ENCODE results near the gene HFE. TPM values are rescaled to one million over a fixed set of nuclear protein-coding genes. Genes with fewer than 3 reads are reported as not detected.

The HFE gene
- polyA plus RNA-seq, 3 donors: 13.5 to 16.1 (median 14.1) TPM

GRCh38 chr6:26086211-26086610, 1.0 kb upstream of the HFE start:
- Histone ChIP-seq H3K27me3 (ENCODE audit: control insufficient read depth in 2 of 2, insufficient read depth in 2 of 2, low read length in 2 of 2) (no peaks in the 10 kb centered on the region), H4K20me1 (ENCODE audit: insufficient read depth, low read length) (no peaks in the 10 kb centered on the region), H3K36me3 (replicated peaks in 1 of 2; ENCODE audit: control insufficient read depth in 1 of 2, insufficient read depth in 2 of 2, low read length in 2 of 2) (no peaks in the 10 kb centered on the region), H3K9ac (ENCODE audit: insufficient read depth, low read length, poor library complexity, severe bottlenecking) (no peak overlapping the region), H3K4me3 (replicated peaks in 1 of 3; ENCODE audit: low read depth in 2 of 3, low read length in 3 of 3) (no peak overlapping the region), H3K4me1 (ENCODE audit: control insufficient read depth in 1 of 2, insufficient read depth in 2 of 2, low read length in 2 of 2) (peaks cover 20 to 37% of the 10 kb centered on the region in 2 donors), H3K79me2 (ENCODE audit: insufficient read depth, low read length) (no peaks in the 10 kb centered on the region), H3K9me3 (replicated peaks in 1 of 2; ENCODE audit: control insufficient read depth in 1 of 2, insufficient read depth in 1 of 2, low read length in 2 of 2) (peaks cover 12 to 15% of the 10 kb centered on the region in 2 donors), H3K27ac (ENCODE audit: low read depth in 1 of 2, low read length in 2 of 2) (no peak overlapping the region), H3K4me2 (replicated peaks; ENCODE audit: extremely low read depth, low read length, poor library complexity, severe bottlenecking) (no peak overlapping the region), H2AFZ (ENCODE audit: insufficient read depth, low read depth, low read length, poor library complexity, severe bottlenecking) (no peak overlapping the region)
- DNase-seq: no peak
- TF ChIP-seq, protein P1, sequence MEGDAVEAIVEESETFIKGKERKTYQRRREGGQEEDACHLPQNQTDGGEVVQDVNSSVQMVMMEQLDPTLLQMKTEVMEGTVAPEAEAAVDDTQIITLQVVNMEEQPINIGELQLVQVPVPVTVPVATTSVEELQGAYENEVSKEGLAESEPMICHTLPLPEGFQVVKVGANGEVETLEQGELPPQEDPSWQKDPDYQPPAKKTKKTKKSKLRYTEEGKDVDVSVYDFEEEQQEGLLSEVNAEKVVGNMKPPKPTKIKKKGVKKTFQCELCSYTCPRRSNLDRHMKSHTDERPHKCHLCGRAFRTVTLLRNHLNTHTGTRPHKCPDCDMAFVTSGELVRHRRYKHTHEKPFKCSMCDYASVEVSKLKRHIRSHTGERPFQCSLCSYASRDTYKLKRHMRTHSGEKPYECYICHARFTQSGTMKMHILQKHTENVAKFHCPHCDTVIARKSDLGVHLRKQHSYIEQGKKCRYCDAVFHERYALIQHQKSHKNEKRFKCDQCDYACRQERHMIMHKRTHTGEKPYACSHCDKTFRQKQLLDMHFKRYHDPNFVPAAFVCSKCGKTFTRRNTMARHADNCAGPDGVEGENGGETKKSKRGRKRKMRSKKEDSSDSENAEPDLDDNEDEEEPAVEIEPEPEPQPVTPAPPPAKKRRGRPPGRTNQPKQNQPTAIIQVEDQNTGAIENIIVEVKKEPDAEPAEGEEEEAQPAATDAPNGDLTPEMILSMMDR (IDR thresholded peaks at IDR 0.05): no peak
- no peak overlapping the region for H3K27ac Mint-ChIP-seq
- no CpG with 5 or more reads among the region's 3 CpGs for WGBS (ENCODE audit: insufficient coverage)
- peaks cover 37% of the 10 kb centered on the region for H3K4me1 Mint-ChIP-seq
- intact Hi-C loops (cut with micrococcal nuclease): no loop called here
- peaks cover 0 to 8% (median 7%) of the 10 kb centered on the region in 3 donors for H3K27me3 Mint-ChIP-seq (ENCODE audit: low read depth in 3 of 3)
- peaks cover 19 to 20% (median 20%) of the 10 kb centered on the region in 7 donors for H3K9me3 Mint-ChIP-seq
- H3K36me3 Mint-ChIP-seq: peaks cover 9 to 13% of the 10 kb centered on the region in 2 donors
- H3K4me3 Mint-ChIP-seq: no peak overlapping the region

- H3K27me3 Mint-ChIP-seq (ENCODE audit: low read depth in 3 of 3): peaks cover 0 to 8% (median 7%) of the 10 kb centered on the region in 3 donors
- Histone ChIP-seq H4K20me1 (ENCODE audit: insufficient read depth, low read length) (no peaks in the 10 kb centered on the region), H3K4me2 (replicated peaks; ENCODE audit: extremely low read depth, low read length, poor library complexity, severe bottlenecking) (peak overlapping the region; percentile 78), H3K9ac (ENCODE audit: insufficient read depth, low read length, poor library complexity, severe bottlenecking) (no peak overlapping the region), H3K27ac (ENCODE audit: low read depth in 1 of 2, low read length in 2 of 2) (peak overlapping the region in 1 of 2 donors; percentile 85), H2AFZ (ENCODE audit: insufficient read depth, low read depth, low read length, poor library complexity, severe bottlenecking) (peak overlapping the region; percentile 95), H3K9me3 (replicated peaks in 1 of 2; ENCODE audit: control insufficient read depth in 1 of 2, insufficient read depth in 1 of 2, low read length in 2 of 2) (peaks cover 0 to 4% of the 10 kb centered on the region in 2 donors), H3K36me3 (replicated peaks in 1 of 2; ENCODE audit: control insufficient read depth in 1 of 2, insufficient read depth in 2 of 2, low read length in 2 of 2) (no peaks in the 10 kb centered on the region), H3K79me2 (ENCODE audit: insufficient read depth, low read length) (no peaks in the 10 kb centered on the region), H3K4me1 (ENCODE audit: control insufficient read depth in 1 of 2, insufficient read depth in 2 of 2, low read length in 2 of 2) (peaks cover 37 to 58% of the 10 kb centered on the region in 2 donors), H3K4me3 (replicated peaks in 1 of 3; ENCODE audit: low read depth in 2 of 3, low read length in 3 of 3) (peak overlapping the region in 1 of 3 experiments; percentile 91), H3K27me3 (ENCODE audit: control insufficient read depth in 2 of 2, insufficient read depth in 2 of 2, low read length in 2 of 2) (no peaks in the 10 kb centered on the region)
- peaks cover 15 to 20% of the 10 kb centered on the region in 2 donors for H3K36me3 Mint-ChIP-seq
- WGBS (ENCODE audit: insufficient coverage): 96% methylated on average over 3 of the region's 5 CpGs
- TF ChIP-seq, protein P1 (IDR thresholded peaks at IDR 0.05): no peak
- H3K27ac Mint-ChIP-seq: peak overlapping the region in 5 of 7 donors; percentile 5 to 88 (median 85)
- H3K4me1 Mint-ChIP-seq: peaks cover 55% of the 10 kb centered on the region
- H3K4me3 Mint-ChIP-seq: peak overlapping the region; percentile 90 to 91
- no peak for DNase-seq
- intact Hi-C loops (cut with micrococcal nuclease): no loop called here
- H3K9me3 Mint-ChIP-seq: peaks cover 3 to 15% (median 7%) of the 10 kb centered on the region in 7 donors
Observed at GRCh38 chr6:26088344-26088743, 1.1 kb downstream of the HFE start.

All from CD14-positive monocyte (primary cell).